CD14-positive monocyte (primary cell): ENCODE measurements around the gene SPAG9. TPM values are rescaled to one million over a fixed set of nuclear protein-coding genes. Genes with fewer than 3 reads are reported as not detected.

Source experiments
- DNase-seq, 3 donors: peaks; one replicate each; pipeline ENCODE4 v3.0.0-alpha.2; 2011 to 2022
- H2AFZ ChIP-seq: 2 replicates; pipeline ENCODE4 v1.6.0; 2012; ENCODE audit warnings: mild to moderate bottlenecking, low read depth, low read length, inconsistent platforms; ENCODE audit not compliant: insufficient read depth, poor library complexity, severe bottlenecking
- H3K27ac ChIP-seq, 2 donors: 1 replicate in 1 of 2; 2 replicates in 1 of 2; pipeline ENCODE4 v1.5.1; 2012 to 2013; ENCODE audit warnings: low read length in 2 of 2, control low read depth in 1 of 2, inconsistent platforms in 1 of 2, low read depth in 1 of 2, mild to moderate bottlenecking in 1 of 2
- H3K27me3 ChIP-seq, 2 donors: one replicate each; pipeline versions ENCODE4 v1.6.0 to v1.6.1; 2011 to 2013; ENCODE audit warnings: low read length in 2 of 2; ENCODE audit not compliant: control insufficient read depth in 2 of 2, insufficient read depth in 2 of 2
- H3K36me3 ChIP-seq, 2 donors: replicated peaks in 1 of 2; 1 replicate in 1 of 2; 2 replicates in 1 of 2; pipeline versions ENCODE4 v1.5.1 to v1.6.1; 2012 to 2013; ENCODE audit warnings: low read length in 2 of 2, control low read depth in 1 of 2, inconsistent platforms in 1 of 2, mild to moderate bottlenecking in 1 of 2; ENCODE audit not compliant: insufficient read depth in 2 of 2, control insufficient read depth in 1 of 2
- H3K4me1 ChIP-seq, 2 donors: 1 replicate in 1 of 2; 2 replicates in 1 of 2; pipeline versions ENCODE4 v1.5.1 to v1.6.1; 2012 to 2013; ENCODE audit warnings: low read length in 2 of 2, control low read depth in 1 of 2, inconsistent platforms in 1 of 2, mild to moderate bottlenecking in 1 of 2, moderate library complexity in 1 of 2; ENCODE audit not compliant: insufficient read depth in 2 of 2, control insufficient read depth in 1 of 2
- H3K4me2 ChIP-seq: replicated peaks from 2 replicates; pipeline ENCODE3; 2012; ENCODE audit warnings: low read length, moderate library complexity, mild to moderate bottlenecking; ENCODE audit not compliant: poor library complexity, severe bottlenecking; ENCODE audit errors: extremely low read depth
- H3K4me3 ChIP-seq, 3 experiments: fragments of 200-600 bp in 1 of 3; sonication (generic) in 1 of 3; replicated peaks in 1 of 3; 1 replicate in 2 of 3; 2 replicates in 1 of 3; pipeline ENCODE4 v1.5.1; 2011 to 2013; ENCODE audit warnings: low read length in 3 of 3, mild to moderate bottlenecking in 3 of 3, control low read depth in 2 of 3, low read depth in 2 of 3, inconsistent platforms in 1 of 3, moderate library complexity in 1 of 3
- H3K79me2 ChIP-seq: 2 replicates; pipeline ENCODE4 v1.6.0; 2012; ENCODE audit warnings: mild to moderate bottlenecking, control low read depth, inconsistent platforms, low read length, moderate library complexity; ENCODE audit not compliant: insufficient read depth
- H3K9ac ChIP-seq: 2 replicates; pipeline ENCODE4 v1.6.0; 2017; ENCODE audit warnings: low read length, mild to moderate bottlenecking; ENCODE audit not compliant: insufficient read depth, poor library complexity, severe bottlenecking
- H3K9me3 ChIP-seq, 2 donors: replicated peaks in 1 of 2; 1 replicate in 1 of 2; 2 replicates in 1 of 2; pipeline versions ENCODE4 v1.5.1 to v1.6.1; 2012 to 2013; ENCODE audit warnings: low read length in 2 of 2, control low read depth in 1 of 2; ENCODE audit not compliant: control insufficient read depth in 1 of 2, insufficient read depth in 1 of 2
- H4K20me1 ChIP-seq: 2 replicates; pipeline ENCODE4 v1.6.0; 2012; ENCODE audit warnings: mild to moderate bottlenecking, low read length, control low read depth, moderate library complexity; ENCODE audit not compliant: insufficient read depth
- H3K27ac Mint-ChIP-seq, 7 donors: one replicate each; pipeline ENCODE4 v1.8.0; 2020; ENCODE audit warnings: mild to moderate bottlenecking in 7 of 7, mixed read lengths in 7 of 7, moderate library complexity in 6 of 7, inconsistent platforms in 2 of 7
- H3K27me3 Mint-ChIP-seq, 3 donors: one replicate each; pipeline ENCODE4 v1.8.0; 2021 to 2022; ENCODE audit warnings: low read depth in 3 of 3, mild to moderate bottlenecking in 3 of 3, mixed read lengths in 3 of 3, moderate library complexity in 3 of 3, inconsistent platforms in 1 of 3
- H3K36me3 Mint-ChIP-seq, 2 donors: one replicate each; pipeline ENCODE4 v1.8.0; 2020; ENCODE audit warnings: mixed read lengths in 2 of 2, inconsistent platforms in 1 of 2, mild to moderate bottlenecking in 1 of 2
- H3K4me1 Mint-ChIP-seq: one replicate; pipeline ENCODE4 v1.8.0; 2020; ENCODE audit warnings: mild to moderate bottlenecking, mixed read lengths
- H3K4me3 Mint-ChIP-seq, 2 donors: one replicate each; pipeline ENCODE4 v1.8.0; 2020; ENCODE audit warnings: mild to moderate bottlenecking in 2 of 2, mixed read lengths in 2 of 2, moderate library complexity in 1 of 2
- H3K9me3 Mint-ChIP-seq, 7 donors: one replicate each; pipeline ENCODE4 v1.8.0; 2020 to 2022; ENCODE audit warnings: mixed read lengths in 7 of 7, mild to moderate bottlenecking in 6 of 7, moderate library complexity in 6 of 7, inconsistent platforms in 2 of 7
- WGBS: methylation state at CpG from one replicate; pipeline ENCODE4 v1.1.5; 2013; ENCODE audit warnings: missing lambda C conversion rate; ENCODE audit not compliant: insufficient coverage; 5-methylcytosine and 5-hydroxymethylcytosine counted together
- intact Hi-C, 2 donors: fragments of 100-400 bp; cut with micrococcal nuclease; formaldehyde crosslinking; loops; one replicate each; pipeline versions ENCODE4 v1.15.0 to v1.15.1; 2023
- polyA plus RNA-seq, 3 donors: library from polyadenylated mRNA; depleted of rRNA in 1 of 3; unstranded in 2 of 3; stranded (reverse) in 1 of 3; fragments of 300-500 nt in 2 of 3; fragments of >200 nt in 1 of 3; fragmentation: Illumina TruSeq in 2 of 3; gene quantifications; 1 replicate in 2 of 3; 2 replicates in 1 of 3; pipeline ENCODE4 v1.2.3, GENCODE V29; 2012 to 2021
- TF ChIP-seq, protein P1 (sequence below): fragments of 200-600 bp; IDR thresholded peaks from one replicate; pipeline ENCODE4 v1.8.0; 2022; ENCODE audit warnings: antibody characterized with exemption, mild to moderate bottlenecking

The SPAG9 gene
- polyA plus RNA-seq, 3 donors = 4.9 to 33.1 (median 8.5) TPM

- DNase-seq = no peak
- peaks cover 59% of the 10 kb centered on the region for H4K20me1 ChIP-seq
- H3K27me3 ChIP-seq = no peaks in the 10 kb centered on the region
- Mint-ChIP-seq H3K27me3 (peaks cover 0 to 1% (median 0%) of the 10 kb centered on the region in 3 donors), H3K36me3 (peaks cover 11 to 19% of the 10 kb centered on the region in 2 donors), H3K27ac (no peak overlapping the region), H3K4me3 (no peak overlapping the region), H3K9me3 (no peaks in the 10 kb centered on the region), H3K4me1 (peaks cover 10% of the 10 kb centered on the region)
- H3K27ac ChIP-seq = no peak overlapping the region
- H3K4me1 ChIP-seq = no peaks in the 10 kb centered on the region
- intact Hi-C loops = no loop called here
- H3K36me3 ChIP-seq = peaks cover 0 to 18% of the 10 kb centered on the region in 2 donors
- WGBS = no CpG with 5 or more reads among the region's 4 CpGs
- H3K4me2 ChIP-seq = no peak overlapping the region
- H3K4me3 ChIP-seq = no peak overlapping the region
- no peaks in the 10 kb centered on the region for H3K9me3 ChIP-seq
- H2AFZ ChIP-seq = no peak overlapping the region
- peaks cover 30% of the 10 kb centered on the region for H3K79me2 ChIP-seq
- TF ChIP-seq, protein P1, sequence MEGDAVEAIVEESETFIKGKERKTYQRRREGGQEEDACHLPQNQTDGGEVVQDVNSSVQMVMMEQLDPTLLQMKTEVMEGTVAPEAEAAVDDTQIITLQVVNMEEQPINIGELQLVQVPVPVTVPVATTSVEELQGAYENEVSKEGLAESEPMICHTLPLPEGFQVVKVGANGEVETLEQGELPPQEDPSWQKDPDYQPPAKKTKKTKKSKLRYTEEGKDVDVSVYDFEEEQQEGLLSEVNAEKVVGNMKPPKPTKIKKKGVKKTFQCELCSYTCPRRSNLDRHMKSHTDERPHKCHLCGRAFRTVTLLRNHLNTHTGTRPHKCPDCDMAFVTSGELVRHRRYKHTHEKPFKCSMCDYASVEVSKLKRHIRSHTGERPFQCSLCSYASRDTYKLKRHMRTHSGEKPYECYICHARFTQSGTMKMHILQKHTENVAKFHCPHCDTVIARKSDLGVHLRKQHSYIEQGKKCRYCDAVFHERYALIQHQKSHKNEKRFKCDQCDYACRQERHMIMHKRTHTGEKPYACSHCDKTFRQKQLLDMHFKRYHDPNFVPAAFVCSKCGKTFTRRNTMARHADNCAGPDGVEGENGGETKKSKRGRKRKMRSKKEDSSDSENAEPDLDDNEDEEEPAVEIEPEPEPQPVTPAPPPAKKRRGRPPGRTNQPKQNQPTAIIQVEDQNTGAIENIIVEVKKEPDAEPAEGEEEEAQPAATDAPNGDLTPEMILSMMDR = no peak
- H3K9ac ChIP-seq = no peak overlapping the region
These were observed 65.9 kb downstream of the SPAG9 start for GRCh38 chr17:51054748-51055147.

GRCh38 chr17:51052235-51052634 is 68.4 kb downstream of the SPAG9 start:
- no peak for DNase-seq
- H3K36me3 Mint-ChIP-seq = peaks cover 4 to 24% of the 10 kb centered on the region in 2 donors
- no peak overlapping the region for H3K9ac ChIP-seq
- no peaks in the 10 kb centered on the region for H3K9me3 ChIP-seq
- H3K27ac Mint-ChIP-seq = no peak overlapping the region
- H3K27me3 Mint-ChIP-seq = peaks cover 0 to 1% (median 0%) of the 10 kb centered on the region in 3 donors
- intact Hi-C loops = no loop called here
- H3K79me2 ChIP-seq = peaks cover 7% of the 10 kb centered on the region
- no peaks in the 10 kb centered on the region for H3K27me3 ChIP-seq
- H3K36me3 ChIP-seq = peaks cover 0 to 18% of the 10 kb centered on the region in 2 donors
- no peaks in the 10 kb centered on the region for H3K4me1 ChIP-seq
- H3K9me3 Mint-ChIP-seq = no peaks in the 10 kb centered on the region
- WGBS = no CpG with 5 or more reads among the region's 3 CpGs
- no peak overlapping the region for H3K4me3 Mint-ChIP-seq
- no peak overlapping the region for H3K27ac ChIP-seq
- TF ChIP-seq, protein P1 = no peak
- no peak overlapping the region for H2AFZ ChIP-seq
- peaks cover 10% of the 10 kb centered on the region for H3K4me1 Mint-ChIP-seq
- H3K4me3 ChIP-seq = no peak overlapping the region
- H3K4me2 ChIP-seq = no peak overlapping the region
- H4K20me1 ChIP-seq = peaks cover 36% of the 10 kb centered on the region
